Putamen (tissue), 1 donor: Measurements from ENCODE around the gene ARSJ.

ENCODE experiments used
- DNase-seq: peaks from one replicate; pipeline ENCODE4 v3.0.0-alpha.2; 2016; ENCODE audit warnings: low spot score

The ARSJ gene

GRCh38 chr4:113901994-113902787, 77.3 kb downstream of the ARSJ start:
- no peak for DNase-seq

DNA sequence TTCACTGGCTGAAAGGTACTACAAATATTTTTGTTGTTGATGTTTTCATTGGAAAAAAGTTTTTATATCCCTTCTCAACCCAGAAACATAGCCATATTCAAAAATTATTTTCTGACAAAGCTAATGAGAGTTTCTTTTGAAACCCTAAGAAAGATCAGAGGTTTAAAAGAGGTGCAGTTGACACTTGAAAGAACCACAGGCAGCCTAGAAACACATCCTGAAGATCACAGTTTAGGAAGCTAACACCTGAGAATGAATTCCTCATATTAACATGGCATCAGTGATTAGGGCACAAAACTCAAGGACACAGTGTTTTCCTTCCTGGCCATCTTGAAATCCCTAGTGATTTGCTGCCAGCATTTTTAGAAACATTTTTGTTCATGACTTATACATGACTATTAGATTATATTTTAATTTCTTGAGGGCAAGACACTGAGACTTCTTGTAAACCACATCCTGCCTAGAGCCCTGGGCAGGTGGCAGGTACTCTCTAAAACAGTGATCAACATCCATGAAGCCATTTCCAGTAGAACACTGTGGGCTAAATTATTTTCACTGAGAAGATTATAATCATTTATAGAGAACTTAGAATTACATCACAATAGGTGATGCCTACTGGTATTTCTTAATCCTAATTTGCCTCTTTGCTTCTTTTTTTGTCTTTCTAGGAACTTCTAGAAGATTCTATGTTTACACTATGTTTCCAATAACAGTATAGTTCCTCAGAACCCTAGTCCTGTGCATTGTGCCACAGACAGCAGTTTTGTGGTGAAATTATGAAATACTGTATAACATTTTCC, 80.0 kb downstream of the ARSJ start:
- DNase-seq = no peak

DNA sequence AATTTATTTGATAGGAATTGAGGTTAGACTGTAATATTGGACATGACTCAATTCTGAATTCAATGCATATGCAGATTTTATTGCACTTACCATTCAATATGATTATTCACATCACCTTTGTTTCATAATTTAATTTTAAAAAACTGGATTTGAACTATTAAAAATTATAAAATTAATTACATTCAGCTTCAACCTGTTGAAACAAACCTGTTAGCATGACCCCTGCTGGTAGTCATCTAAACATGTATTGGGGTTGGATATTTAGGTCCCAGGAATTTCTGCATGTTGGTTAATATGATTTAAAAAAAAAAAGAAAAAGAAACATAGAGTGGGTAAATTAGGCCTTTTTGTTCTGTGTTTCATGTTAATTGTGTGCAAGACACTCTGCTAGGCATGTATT, 85.9 kb downstream of the ARSJ start:
- no peak for DNase-seq

DNA sequence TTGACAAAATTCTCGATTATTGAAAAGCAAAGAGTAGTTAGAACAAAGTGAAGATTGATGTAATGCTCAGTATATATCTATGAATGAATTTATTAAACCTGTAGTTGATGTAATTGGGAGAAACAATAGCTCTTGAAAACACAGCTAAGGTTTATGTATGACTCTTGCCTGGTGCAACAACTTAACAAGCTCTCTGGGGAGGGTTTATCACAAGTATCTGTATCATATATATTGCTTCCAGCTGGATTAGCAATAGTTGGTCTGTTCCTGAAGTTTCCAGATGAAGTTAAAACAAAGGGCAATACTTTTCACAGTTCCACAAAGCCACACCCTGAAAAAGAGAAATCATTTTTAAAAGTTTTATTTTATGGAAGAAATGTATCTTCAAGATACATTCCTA, 91.4 kb downstream of the ARSJ start:
- no peak for DNase-seq

- DNase-seq = no peak
Observed at GRCh38 chr4:113885291-113885690, 94.2 kb downstream of the ARSJ start.

GRCh38 chr4:113884655-113885054, 94.8 kb downstream of the ARSJ start:
- DNase-seq = no peak

DNA sequence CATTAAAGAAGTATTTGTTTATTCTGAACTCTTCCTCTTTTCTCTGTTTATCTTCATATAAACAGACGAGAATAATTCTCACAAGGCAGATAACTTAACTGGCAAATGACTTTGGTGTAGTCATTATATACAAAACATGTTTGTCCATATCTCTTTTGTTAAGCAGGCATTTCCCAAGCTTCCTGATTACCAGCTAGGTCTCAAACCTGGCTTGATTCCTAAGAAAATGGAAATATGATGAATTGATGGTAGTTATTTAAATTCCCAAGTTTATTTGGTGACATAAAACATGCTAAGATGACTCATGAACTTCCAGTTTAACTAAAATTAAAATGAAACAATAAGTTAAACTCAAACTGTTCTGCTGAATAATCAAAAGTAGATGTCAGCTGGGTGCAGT, 96.8 kb downstream of the ARSJ start:
- DNase-seq = no peak

GRCh38 chr4:113881256-113881655, 98.2 kb downstream of the ARSJ start:
- no peak for DNase-seq

GRCh38 chr4:113880240-113881028, 99.0 kb downstream of the ARSJ start:
- DNase-seq = no peak

GRCh38 chr4:113878668-113879067, 100.8 kb downstream of the ARSJ start:
- no peak for DNase-seq

GRCh38 chr4:113874480-113874879, 105.0 kb downstream of the ARSJ start:
- no peak for DNase-seq

DNA sequence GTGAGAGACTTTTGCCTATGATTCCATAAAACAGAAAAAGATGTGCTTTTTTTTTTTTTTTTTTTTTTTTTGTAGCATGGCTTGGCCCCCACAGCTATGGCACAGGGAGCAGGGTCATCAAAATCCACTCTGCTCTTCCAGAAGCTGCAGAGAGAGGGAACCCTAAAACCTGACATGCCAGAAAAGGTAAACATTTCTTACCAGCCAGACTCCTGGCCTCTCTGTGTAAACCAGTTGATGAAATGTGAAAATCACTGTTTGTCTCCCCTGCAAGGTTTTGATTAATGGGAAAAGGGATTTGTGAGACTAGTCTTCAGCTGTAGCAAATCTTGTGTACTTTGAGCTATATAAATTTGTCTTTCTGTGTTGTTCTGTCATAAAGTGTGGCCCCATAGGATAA, 105.9 kb downstream of the ARSJ start:
- no peak for DNase-seq

DNA sequence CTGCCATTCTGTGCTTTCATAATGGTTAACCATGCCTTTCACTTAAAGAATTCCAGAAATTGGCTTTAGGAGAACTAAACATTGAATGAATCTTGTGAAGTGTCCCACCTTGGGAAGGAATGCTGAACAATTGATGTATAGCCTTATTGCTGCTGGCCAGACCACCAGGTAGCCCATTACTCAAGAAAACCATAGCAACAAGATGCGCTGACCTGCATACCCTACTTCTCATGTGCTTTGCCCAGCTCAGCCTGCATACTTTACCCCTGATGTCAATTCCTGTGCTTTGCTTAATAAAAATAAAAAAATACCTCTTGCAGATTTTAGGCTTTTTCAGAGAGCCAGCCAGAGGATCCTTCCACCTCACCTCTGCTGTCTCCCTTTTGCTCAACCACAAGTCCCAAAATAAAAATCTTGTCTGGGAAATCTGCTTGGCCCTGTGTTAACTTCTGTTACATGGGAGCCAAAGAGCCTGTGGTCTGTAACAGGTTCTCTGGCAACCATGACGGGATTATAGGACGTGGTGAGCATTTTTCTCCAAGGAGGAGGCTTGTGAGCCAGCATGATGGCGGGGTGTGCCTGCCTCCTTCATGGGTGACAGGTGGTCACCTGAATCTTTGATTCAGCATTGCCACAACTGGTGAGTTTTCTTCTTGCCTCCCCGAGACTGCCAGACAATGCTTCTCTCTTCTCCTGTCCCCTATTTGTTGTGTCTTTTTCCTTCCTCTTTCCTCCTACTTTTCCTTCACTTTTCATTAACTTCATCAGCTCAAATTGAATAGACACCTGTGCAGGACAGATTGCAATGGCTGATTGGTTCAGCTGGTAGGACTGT, 106.8 kb downstream of the ARSJ start:
- DNase-seq = no peak

DNA sequence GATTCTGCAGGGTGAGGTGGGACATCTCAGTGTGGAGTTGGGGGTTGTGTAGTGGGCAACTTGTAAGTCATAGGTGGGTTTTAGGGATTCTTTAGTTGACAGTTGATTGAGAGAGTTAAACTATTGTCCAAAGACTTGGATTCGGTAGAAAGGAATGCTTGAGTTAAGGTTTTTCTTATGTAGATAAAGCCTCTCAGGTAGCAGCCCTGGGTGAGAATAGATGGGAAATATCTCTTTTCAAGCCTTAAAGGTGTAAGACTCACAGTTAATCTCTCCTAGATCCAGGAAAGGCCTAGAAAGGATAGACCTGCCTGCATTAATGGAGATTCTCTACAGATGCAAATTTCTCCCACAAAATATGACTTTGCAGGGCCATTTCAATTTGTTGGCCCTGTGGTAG, 108.4 kb downstream of the ARSJ start:
- DNase-seq = no peak

- no peak for DNase-seq
Observed at GRCh38 chr4:113869743-113870375, 109.6 kb downstream of the ARSJ start.

DNA sequence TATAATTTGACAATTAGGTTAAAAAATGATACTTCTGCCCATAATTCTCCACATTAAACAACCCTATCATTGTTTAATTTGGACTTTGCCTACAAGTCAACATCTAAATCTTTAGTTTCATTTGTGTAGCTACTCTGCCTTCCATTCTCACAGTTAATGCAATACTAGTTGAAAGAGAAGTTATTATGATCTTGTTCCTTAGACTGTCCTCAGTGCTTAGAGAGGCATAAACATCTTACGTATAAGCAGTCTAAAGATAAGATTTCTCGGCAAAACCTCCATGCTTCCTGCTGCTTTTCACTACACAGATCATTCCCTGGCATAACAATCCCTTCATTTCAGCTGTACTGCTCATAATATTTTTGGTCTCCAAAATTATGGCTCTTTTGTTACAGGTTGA, 112.8 kb downstream of the ARSJ start:
- DNase-seq = no peak

DNA sequence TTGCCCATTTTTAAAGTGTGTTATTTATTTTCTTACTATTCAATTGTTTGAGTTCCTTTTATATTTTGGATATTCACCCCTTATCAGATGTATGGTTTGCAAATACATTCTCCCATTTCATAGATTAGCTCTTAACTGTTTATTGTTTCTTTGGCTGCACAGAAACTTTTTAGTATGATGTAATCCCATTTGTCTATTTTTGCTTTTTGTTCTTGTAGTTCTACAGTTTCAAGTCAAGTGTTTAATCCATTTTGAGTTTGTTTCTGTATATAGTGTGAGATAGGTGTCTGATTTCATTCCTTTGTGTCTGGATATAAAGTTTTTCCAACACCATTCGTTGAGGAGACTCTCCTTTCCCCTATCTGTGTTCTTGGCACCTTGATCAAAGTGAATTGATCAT, 120.5 kb downstream of the ARSJ start:
- no peak for DNase-seq

GRCh38 chr4:113851816-113852215, 127.6 kb downstream of the ARSJ start:
- DNase-seq = no peak
